Mesodermal cell (in vitro differentiated cells): ENCODE data around the gene CPSF3.
"Not testable (repeated sequence)": the region's sequence is repeated elsewhere in the genome, so short reads cannot be mapped to it uniquely, and the experiment has no call there.

Experiments used
- H3K27ac ChIP-seq: 2 replicates; pipeline ENCODE4 v1.7.0; 2013; ENCODE audit warnings: mild to moderate bottlenecking, low read depth, low read length, moderate library complexity; ENCODE audit not compliant: severe bottlenecking
- H3K36me3 ChIP-seq: 2 replicates; pipeline ENCODE4 v1.7.1; 2013; ENCODE audit warnings: mild to moderate bottlenecking, low read length, moderate library complexity; ENCODE audit not compliant: control insufficient read depth, insufficient read depth
- H3K4me1 ChIP-seq: one replicate; pipeline ENCODE4 v1.7.1; 2013; ENCODE audit warnings: mild to moderate bottlenecking, low read length; ENCODE audit not compliant: insufficient read depth, control insufficient read depth, poor library complexity, severe bottlenecking
- H3K4me3 ChIP-seq: 2 replicates; pipeline ENCODE4 v1.7.0; 2013; ENCODE audit warnings: low read length, control low read depth, mild to moderate bottlenecking; ENCODE audit not compliant: insufficient read depth, poor library complexity, severe bottlenecking; ENCODE audit errors: extremely low read depth
- H3K9me3 ChIP-seq: 2 replicates; pipeline ENCODE4 v1.7.1; 2013; ENCODE audit warnings: mild to moderate bottlenecking, low read length, moderate library complexity; ENCODE audit not compliant: control insufficient read depth
- WGBS, 2 experiments: methylation state at CpG; one replicate each; pipeline ENCODE4 v1.1.5; 2013; ENCODE audit warnings: missing lambda C conversion rate in 2 of 2; ENCODE audit not compliant: insufficient coverage in 2 of 2; 5-methylcytosine and 5-hydroxymethylcytosine counted together

CPSF3 gene

GRCh38 chr2:9398251-9398650, 25.2 kb upstream of the CPSF3 start:
- H3K36me3 ChIP-seq, result peaks cover 70% of the 10 kb centered on the region

GRCh38 chr2:9398881-9399780, 24.3 kb upstream of the CPSF3 start:
- Histone ChIP-seq H3K4me1 (no peaks in the 10 kb centered on the region), H3K4me3 (no peak overlapping the region), H3K36me3 (peaks cover 73% of the 10 kb centered on the region), H3K9me3 (no peaks in the 10 kb centered on the region), H3K27ac (no peak overlapping the region)
- 91 to 96% methylated on average over 17 of the region's 20 CpGs for WGBS, 2 experiments

More at GRCh38 chr2:9398251-9398650, 25.2 kb upstream of the CPSF3 start:
- not testable (repeated sequence) for H3K9me3 ChIP-seq, H3K4me3 ChIP-seq, H3K4me1 ChIP-seq, H3K27ac ChIP-seq
- 93 to 97% methylated on average over 11 of the region's 11 CpGs for WGBS, 2 experiments

GRCh38 chr2:9400268-9401058, 23.0 kb upstream of the CPSF3 start:
- 87 to 90% methylated on average over 9 of the region's 12 CpGs for whole genome bisulfite sequencing, 2 experiments
- Histone ChIP-seq H3K9me3 (no peaks in the 10 kb centered on the region), H3K27ac (no peak overlapping the region), H3K4me3 (no peak overlapping the region), H3K4me1 (no peaks in the 10 kb centered on the region), H3K36me3 (peaks cover 73% of the 10 kb centered on the region)

- Histone ChIP-seq H3K27ac (no peak overlapping the region), H3K4me1 (no peaks in the 10 kb centered on the region), H3K9me3 (no peaks in the 10 kb centered on the region), H3K4me3 (no peak overlapping the region), H3K36me3 (peaks cover 74% of the 10 kb centered on the region)
- 87 to 96% methylated on average over 5 to 11 of the region's 12 CpGs for WGBS, 2 experiments
Measured at GRCh38 chr2:9401059-9401547, 22.4 kb upstream of the CPSF3 start.

GRCh38 chr2:9401646-9402371, 21.6 kb upstream of the CPSF3 start:
- H3K27ac ChIP-seq, result no peak overlapping the region
- peaks cover 69% of the 10 kb centered on the region for H3K36me3 ChIP-seq
- H3K4me1 ChIP-seq, result no peaks in the 10 kb centered on the region
- WGBS, 2 experiments, result 91 to 92% methylated on average over 17 to 19 of the region's 19 CpGs
- no peak overlapping the region for H3K4me3 ChIP-seq
- H3K9me3 ChIP-seq, result no peaks in the 10 kb centered on the region

- H3K9me3 ChIP-seq, result no peaks in the 10 kb centered on the region
- H3K4me3 ChIP-seq, result no peak overlapping the region
- no peak overlapping the region for H3K27ac ChIP-seq
- peaks cover 67% of the 10 kb centered on the region for H3K36me3 ChIP-seq
- 83% methylated on average over 1 of the region's 2 CpGs for WGBS, 2 experiments
- no peaks in the 10 kb centered on the region for H3K4me1 ChIP-seq
Measured at GRCh38 chr2:9403924-9404323, 19.5 kb upstream of the CPSF3 start.

- H3K4me3 ChIP-seq, result no peak overlapping the region
- H3K27ac ChIP-seq, result no peak overlapping the region
- no peaks in the 10 kb centered on the region for H3K9me3 ChIP-seq
- no peaks in the 10 kb centered on the region for H3K4me1 ChIP-seq
- H3K36me3 ChIP-seq, result peaks cover 70% of the 10 kb centered on the region
- no CpG with 5 or more reads among the region's 4 CpGs for WGBS, 2 experiments
Measured at GRCh38 chr2:9404451-9404850, 19.0 kb upstream of the CPSF3 start.

GRCh38 chr2:9405636-9406035, 17.8 kb upstream of the CPSF3 start:
- Histone ChIP-seq H3K4me1 (no peaks in the 10 kb centered on the region), H3K4me3 (no peak overlapping the region), H3K36me3 (peaks cover 73% of the 10 kb centered on the region), H3K27ac (no peak overlapping the region), H3K9me3 (no peaks in the 10 kb centered on the region)
- 96 to 100% methylated on average over 2 of the region's 2 CpGs for whole genome bisulfite sequencing, 2 experiments

- 87% methylated on average over 10 to 13 of the region's 13 CpGs for WGBS, 2 experiments
- Histone ChIP-seq H3K4me3 (no peak overlapping the region), H3K9me3 (no peaks in the 10 kb centered on the region), H3K4me1 (no peaks in the 10 kb centered on the region), H3K27ac (peak overlapping the region; percentile 23), H3K36me3 (peaks cover 72% of the 10 kb centered on the region)
Measured at GRCh38 chr2:9406529-9407362, 16.7 kb upstream of the CPSF3 start.
